ENCODE measurements around the gene GSK3B. TPM values are rescaled to one million over a fixed set of nuclear protein-coding genes. Genes with fewer than 3 reads are reported as not detected.

GSK3B gene
- polyA plus RNA-seq, 4 donors = 13.5 to 32.2 (median 21.2) TPM

DNA sequence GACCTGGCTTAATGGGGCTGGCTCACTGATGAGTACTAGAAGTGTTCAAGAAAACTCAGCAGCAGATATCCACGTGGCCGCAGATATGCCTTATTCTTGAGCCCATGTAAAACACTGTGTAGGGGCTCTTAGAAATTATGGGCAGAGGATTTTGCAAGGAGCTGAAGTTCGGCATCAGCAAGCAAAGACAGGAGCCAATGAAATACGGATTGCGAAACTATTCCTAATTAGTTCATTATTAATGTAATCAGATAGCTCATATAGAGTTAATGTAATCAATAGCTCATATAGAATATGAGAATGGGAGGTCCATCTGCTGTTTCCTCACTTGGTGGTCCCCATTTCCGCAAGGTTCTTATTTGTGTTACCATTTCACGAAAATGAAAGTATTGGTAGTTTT, 9.0 kb upstream of the GSK3B start:
- H3K27me3 ChIP-seq (ENCODE audit: control insufficient read depth in 3 of 3, insufficient read depth in 3 of 3, low read length in 3 of 3) = no peaks in the 10 kb centered on the region
- H3K4me1 ChIP-seq (ENCODE audit: control insufficient read depth in 3 of 3, insufficient read depth in 2 of 3, low read depth in 1 of 3, low read length in 2 of 3) = no peaks in the 10 kb centered on the region
- FAIRE-seq = no peak
- 84 to 88% (median 86%) methylated on average over 7 of the region's 7 CpGs for WGBS, 3 donors
- no peak overlapping the region for H3K27ac ChIP-seq (ENCODE audit: low read depth in 1 of 3, low read length in 2 of 3)
- peaks cover 0 to 9% (median 0%) of the 10 kb centered on the region in 3 donors for H3K36me3 ChIP-seq (ENCODE audit: control insufficient read depth in 3 of 3, insufficient read depth in 2 of 3, low read depth in 1 of 3, low read length in 3 of 3)
- DNase-seq = no peak
- no peak overlapping the region for H3K4me3 ChIP-seq (ENCODE audit: low read depth in 1 of 3, low read length in 3 of 3)
- H3K9me3 ChIP-seq (ENCODE audit: control insufficient read depth in 2 of 2, insufficient read depth in 1 of 2, low read depth in 1 of 2, low read length in 1 of 2) = no peaks in the 10 kb centered on the region

GRCh38 chr3:120102674-120103073, 8.4 kb upstream of the GSK3B start:
- Histone ChIP-seq H3K4me3 (ENCODE audit: low read depth in 1 of 3, low read length in 3 of 3) (no peak overlapping the region), H3K27me3 (ENCODE audit: control insufficient read depth in 3 of 3, insufficient read depth in 3 of 3, low read length in 3 of 3) (no peaks in the 10 kb centered on the region), H3K27ac (ENCODE audit: low read depth in 1 of 3, low read length in 2 of 3) (no peak overlapping the region), H3K9me3 (ENCODE audit: control insufficient read depth in 2 of 2, insufficient read depth in 1 of 2, low read depth in 1 of 2, low read length in 1 of 2) (no peaks in the 10 kb centered on the region), H3K4me1 (ENCODE audit: control insufficient read depth in 3 of 3, insufficient read depth in 2 of 3, low read depth in 1 of 3, low read length in 2 of 3) (no peaks in the 10 kb centered on the region), H3K36me3 (ENCODE audit: control insufficient read depth in 3 of 3, insufficient read depth in 2 of 3, low read depth in 1 of 3, low read length in 3 of 3) (peaks cover 0 to 10% (median 0%) of the 10 kb centered on the region in 3 donors)
- 78 to 85% (median 82%) methylated on average over 3 of the region's 3 CpGs for WGBS, 3 donors
- FAIRE-seq = no peak
- no peak for DNase-seq

DNA sequence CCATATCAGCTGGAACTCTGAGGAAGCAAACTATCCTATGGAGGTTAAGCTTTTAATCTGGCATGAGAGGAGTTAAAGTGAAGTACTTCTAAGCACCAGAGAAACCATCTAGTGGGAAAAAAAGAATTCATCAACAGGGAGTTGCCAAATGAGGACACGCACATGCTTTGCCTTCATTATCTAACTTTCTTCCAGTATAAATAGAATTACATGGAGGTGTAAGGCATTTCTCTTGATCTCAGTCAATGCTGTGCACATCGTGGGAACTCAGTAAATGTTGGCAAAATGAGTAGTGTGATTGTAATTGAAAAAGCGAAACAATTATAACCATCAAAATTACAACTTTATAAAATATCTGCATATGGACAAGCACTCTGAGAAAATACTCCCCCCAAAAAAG, 8.0 kb upstream of the GSK3B start:
- no peak overlapping the region for H3K4me3 ChIP-seq (ENCODE audit: low read depth in 1 of 3, low read length in 3 of 3)
- WGBS, 3 donors = 84 to 93% (median 89%) methylated on average over 3 of the region's 3 CpGs
- H3K27ac ChIP-seq (ENCODE audit: low read depth in 1 of 3, low read length in 2 of 3) = no peak overlapping the region
- no peaks in the 10 kb centered on the region for H3K9me3 ChIP-seq (ENCODE audit: control insufficient read depth in 2 of 2, insufficient read depth in 1 of 2, low read depth in 1 of 2, low read length in 1 of 2)
- H3K36me3 ChIP-seq (ENCODE audit: control insufficient read depth in 3 of 3, insufficient read depth in 2 of 3, low read depth in 1 of 3, low read length in 3 of 3) = peaks cover 0 to 10% (median 0%) of the 10 kb centered on the region in 3 donors
- no peak for FAIRE-seq
- H3K4me1 ChIP-seq (ENCODE audit: control insufficient read depth in 3 of 3, insufficient read depth in 2 of 3, low read depth in 1 of 3, low read length in 2 of 3) = no peaks in the 10 kb centered on the region
- no peaks in the 10 kb centered on the region for H3K27me3 ChIP-seq (ENCODE audit: control insufficient read depth in 3 of 3, insufficient read depth in 3 of 3, low read length in 3 of 3)
- DNase-seq = no peak

DNA sequence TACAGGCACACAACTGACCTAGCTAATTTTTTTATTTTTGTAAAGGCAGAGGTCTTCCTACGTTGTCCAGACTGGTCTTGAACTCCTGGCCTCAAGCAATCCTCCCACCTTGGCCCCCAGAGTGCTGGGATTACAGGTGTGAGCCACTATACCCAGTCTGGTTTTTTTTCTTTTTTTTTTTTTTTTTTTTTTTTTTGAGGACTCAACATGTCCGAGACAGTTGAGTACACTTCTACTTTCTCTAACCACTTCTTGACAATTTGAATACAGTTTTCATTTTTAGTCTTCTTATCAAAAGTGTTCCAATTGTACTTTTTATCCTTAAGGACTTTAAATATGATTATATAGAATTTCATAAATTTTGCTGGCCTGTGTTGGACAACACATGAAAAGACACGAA, 7.4 kb upstream of the GSK3B start:
- Histone ChIP-seq H3K27me3 (ENCODE audit: control insufficient read depth in 3 of 3, insufficient read depth in 3 of 3, low read length in 3 of 3) (no peaks in the 10 kb centered on the region), H3K4me1 (ENCODE audit: control insufficient read depth in 3 of 3, insufficient read depth in 2 of 3, low read depth in 1 of 3, low read length in 2 of 3) (peaks cover 0 to 3% (median 0%) of the 10 kb centered on the region in 3 donors), H3K4me3 (ENCODE audit: low read depth in 1 of 3, low read length in 3 of 3) (no peak overlapping the region), H3K9me3 (ENCODE audit: control insufficient read depth in 2 of 2, insufficient read depth in 1 of 2, low read depth in 1 of 2, low read length in 1 of 2) (no peaks in the 10 kb centered on the region), H3K27ac (ENCODE audit: low read depth in 1 of 3, low read length in 2 of 3) (no peak overlapping the region), H3K36me3 (ENCODE audit: control insufficient read depth in 3 of 3, insufficient read depth in 2 of 3, low read depth in 1 of 3, low read length in 3 of 3) (peaks cover 0 to 10% (median 0%) of the 10 kb centered on the region in 3 donors)
- no peak for DNase-seq
- no peak for FAIRE-seq
- WGBS, 3 donors = 82 to 89% (median 84%) methylated on average over 3 of the region's 3 CpGs

- H3K27me3 ChIP-seq (ENCODE audit: control insufficient read depth in 3 of 3, insufficient read depth in 3 of 3, low read length in 3 of 3) = no peaks in the 10 kb centered on the region
- H3K27ac ChIP-seq (ENCODE audit: low read depth in 1 of 3, low read length in 2 of 3) = no peak overlapping the region
- WGBS, 3 donors = 95 to 100% (median 97%) methylated on average over 1 of the region's 1 CpG
- peaks cover 0 to 10% (median 0%) of the 10 kb centered on the region in 3 donors for H3K36me3 ChIP-seq (ENCODE audit: control insufficient read depth in 3 of 3, insufficient read depth in 2 of 3, low read depth in 1 of 3, low read length in 3 of 3)
- DNase-seq (no peak), FAIRE-seq (no peak)
- H3K9me3 ChIP-seq (ENCODE audit: control insufficient read depth in 2 of 2, insufficient read depth in 1 of 2, low read depth in 1 of 2, low read length in 1 of 2) = no peaks in the 10 kb centered on the region
- H3K4me3 ChIP-seq (ENCODE audit: low read depth in 1 of 3, low read length in 3 of 3) = no peak overlapping the region
- H3K4me1 ChIP-seq (ENCODE audit: control insufficient read depth in 3 of 3, insufficient read depth in 2 of 3, low read depth in 1 of 3, low read length in 2 of 3) = peaks cover 0 to 4% (median 4%) of the 10 kb centered on the region in 3 donors
Measured at GRCh38 chr3:120100711-120101110, 6.5 kb upstream of the GSK3B start.

- no peak overlapping the region for H3K27ac ChIP-seq (ENCODE audit: low read depth in 1 of 3, low read length in 2 of 3)
- FAIRE-seq (no peak), DNase-seq (peak; percentile 32 to 45)
- H3K9me3 ChIP-seq (ENCODE audit: control insufficient read depth in 2 of 2, insufficient read depth in 1 of 2, low read depth in 1 of 2, low read length in 1 of 2) = no peaks in the 10 kb centered on the region
- peaks cover 0 to 10% (median 0%) of the 10 kb centered on the region in 3 donors for H3K36me3 ChIP-seq (ENCODE audit: control insufficient read depth in 3 of 3, insufficient read depth in 2 of 3, low read depth in 1 of 3, low read length in 3 of 3)
- H3K4me3 ChIP-seq (ENCODE audit: low read depth in 1 of 3, low read length in 3 of 3) = no peak overlapping the region
- no peaks in the 10 kb centered on the region for H3K27me3 ChIP-seq (ENCODE audit: control insufficient read depth in 3 of 3, insufficient read depth in 3 of 3, low read length in 3 of 3)
- H3K4me1 ChIP-seq (ENCODE audit: control insufficient read depth in 3 of 3, insufficient read depth in 2 of 3, low read depth in 1 of 3, low read length in 2 of 3) = peaks cover 0 to 4% (median 4%) of the 10 kb centered on the region in 3 donors
Measured at GRCh38 chr3:120098710-120099109, 4.5 kb upstream of the GSK3B start.

DNA sequence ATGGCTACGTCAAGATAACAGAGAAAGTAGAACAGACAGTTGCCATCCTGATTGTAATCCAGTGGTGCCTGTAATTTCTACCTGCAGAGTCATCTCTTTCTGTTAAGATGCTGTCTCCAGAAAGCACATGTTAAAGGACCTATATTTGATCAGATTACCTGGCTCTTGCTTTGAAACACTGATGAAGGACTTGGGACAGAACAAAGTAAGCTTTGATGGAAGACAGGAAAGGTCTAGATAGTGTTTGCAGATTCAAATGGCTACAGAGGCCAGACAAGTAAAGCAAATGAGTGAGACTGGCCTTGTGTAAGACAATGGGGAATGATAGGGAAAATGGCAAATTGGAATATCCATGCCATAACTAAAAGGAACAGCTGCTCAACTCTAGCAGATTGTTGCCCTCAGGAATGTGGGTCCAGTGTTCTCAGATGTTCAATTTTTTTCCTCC, 1.8 kb upstream of the GSK3B start:
- H3K4me3 ChIP-seq (ENCODE audit: low read depth in 1 of 3, low read length in 3 of 3) = peak overlapping the region; percentile 71 to 90 (median 87)
- H3K27ac ChIP-seq (ENCODE audit: low read depth in 1 of 3, low read length in 2 of 3) = peak overlapping the region; percentile 100
- H3K36me3 ChIP-seq (ENCODE audit: control insufficient read depth in 3 of 3, insufficient read depth in 2 of 3, low read depth in 1 of 3, low read length in 3 of 3) = peaks cover 0 to 7% (median 0%) of the 10 kb centered on the region in 3 donors
- WGBS, 3 donors = 0 to 2% (median 0%) methylated on average over 1 of the region's 1 CpG
- FAIRE-seq (no peak), DNase-seq (no peak)
- peaks cover 0 to 4% (median 4%) of the 10 kb centered on the region in 3 donors for H3K4me1 ChIP-seq (ENCODE audit: control insufficient read depth in 3 of 3, insufficient read depth in 2 of 3, low read depth in 1 of 3, low read length in 2 of 3)
- no peaks in the 10 kb centered on the region for H3K27me3 ChIP-seq (ENCODE audit: control insufficient read depth in 3 of 3, insufficient read depth in 3 of 3, low read length in 3 of 3)
- H3K9me3 ChIP-seq (ENCODE audit: control insufficient read depth in 2 of 2, insufficient read depth in 1 of 2, low read depth in 1 of 2, low read length in 1 of 2) = no peaks in the 10 kb centered on the region

DNA sequence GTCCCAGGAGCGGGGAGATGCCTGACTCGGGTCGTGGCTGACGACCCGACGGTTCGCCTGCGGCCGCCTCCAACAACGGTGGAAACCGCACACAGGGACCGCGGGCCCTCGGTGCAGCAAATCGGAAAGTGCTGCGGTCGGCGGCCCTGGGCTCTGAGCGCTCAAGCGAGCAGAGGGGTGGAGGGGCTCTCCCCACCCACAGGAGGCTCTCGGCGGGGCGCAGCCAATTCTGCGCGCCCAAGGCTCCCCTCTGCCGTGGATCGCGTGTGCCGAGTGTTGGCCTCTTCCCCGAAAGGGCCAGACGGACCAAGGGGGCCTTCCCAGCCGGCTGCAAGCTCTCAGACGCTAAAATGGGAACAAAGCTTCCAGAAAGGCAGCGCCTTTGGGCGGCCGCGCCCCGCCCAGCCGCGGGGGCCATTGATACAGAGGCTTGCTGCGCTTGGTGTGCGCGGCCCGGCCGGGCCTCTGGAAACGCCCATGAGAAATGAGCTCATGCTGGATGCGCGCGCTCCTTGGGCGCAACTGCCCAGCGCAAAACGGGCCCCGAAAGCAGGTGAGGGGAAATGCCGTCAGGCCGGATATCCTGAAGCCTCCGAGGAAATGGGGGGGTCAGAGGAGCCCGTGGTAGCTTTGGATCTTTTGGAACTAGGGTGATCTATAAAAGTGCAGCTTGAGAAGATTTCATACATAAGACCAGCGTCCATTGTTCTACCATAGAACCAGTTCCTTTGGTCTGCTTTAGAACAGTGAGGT, 1.2 kb upstream of the GSK3B start:
- 0 to 1% (median 0%) methylated on average over 50 to 58 of the region's 58 CpGs for WGBS, 3 donors
- FAIRE-seq (no peak), DNase-seq (peak; percentile 92 to 97)

More for the DNA sequence above, 1.2 kb upstream of the GSK3B start:
- H3K9me3 ChIP-seq (ENCODE audit: control insufficient read depth in 2 of 2, insufficient read depth in 1 of 2, low read depth in 1 of 2, low read length in 1 of 2) = no peaks in the 10 kb centered on the region
- peaks cover 0 to 7% (median 0%) of the 10 kb centered on the region in 3 donors for H3K36me3 ChIP-seq (ENCODE audit: control insufficient read depth in 3 of 3, insufficient read depth in 2 of 3, low read depth in 1 of 3, low read length in 3 of 3)
- H3K4me1 ChIP-seq (ENCODE audit: control insufficient read depth in 3 of 3, insufficient read depth in 2 of 3, low read depth in 1 of 3, low read length in 2 of 3) = peaks cover 0 to 4% (median 4%) of the 10 kb centered on the region in 3 donors
- peak overlapping the region; percentile 100 for H3K27ac ChIP-seq (ENCODE audit: low read depth in 1 of 3, low read length in 2 of 3)
- no peaks in the 10 kb centered on the region for H3K27me3 ChIP-seq (ENCODE audit: control insufficient read depth in 3 of 3, insufficient read depth in 3 of 3, low read length in 3 of 3)
- H3K4me3 ChIP-seq (ENCODE audit: low read depth in 1 of 3, low read length in 3 of 3) = peak overlapping the region; percentile 71 to 90 (median 87)

All from small intestine (tissue), 7 donors.